Breast epithelium (tissue), 4 donors: Measurements from ENCODE around the gene RNF225. TPM values are rescaled to one million over a fixed set of nuclear protein-coding genes. Genes with fewer than 3 reads are reported as not detected.

ENCODE experiments used
- DNase-seq, 2 donors: peaks; one replicate each; pipeline ENCODE4 v3.0.0-alpha.2; 2019; ENCODE audit warnings: low spot score in 2 of 2
- H3K27ac ChIP-seq, 2 donors: fragments of 200-600 bp; sonication (generic) in 1 of 2; one replicate each; pipeline ENCODE4 v1.5.1; 2016 to 2019; ENCODE audit warnings: mild to moderate bottlenecking in 1 of 2
- H3K27me3 ChIP-seq, 2 donors: fragments of 200-600 bp; sonication (generic) in 1 of 2; one replicate each; pipeline versions ENCODE4 v1.5.1 to v1.6.0; 2017 to 2019; ENCODE audit warnings: control low read depth in 1 of 2, mild to moderate bottlenecking in 1 of 2
- H3K36me3 ChIP-seq: fragments of 200-600 bp; one replicate; pipeline ENCODE4 v1.5.1; 2019
- H3K4me1 ChIP-seq, 2 donors: fragments of 200-600 bp; sonication (generic); one replicate each; pipeline ENCODE4 v1.5.1; 2016 to 2019; ENCODE audit warnings: control low read depth in 1 of 2
- H3K4me3 ChIP-seq, 3 donors: fragments of 200-600 bp; sonication (generic); 1 replicate in 2 of 3; 2 replicates in 1 of 3; pipeline ENCODE4 v1.5.1; 2016 to 2019; ENCODE audit warnings: mild to moderate bottlenecking in 3 of 3, moderate library complexity in 2 of 3
- H3K9me3 ChIP-seq, 2 donors: fragments of 200-600 bp; sonication (generic) in 1 of 2; one replicate each; pipeline ENCODE4 v1.5.1; 2016 to 2019; ENCODE audit warnings: control low read depth in 1 of 2
- CTCF ChIP-seq, 3 donors: fragments of 450-650 bp; IDR thresholded peaks; one replicate each; pipeline ENCODE4 v1.5.1; 2016 to 2017; ENCODE audit warnings: antibody characterized with exemption in 3 of 3, mild to moderate bottlenecking in 3 of 3, moderate library complexity in 3 of 3
- POLR2A ChIP-seq: fragments of 450-650 bp; IDR thresholded peaks from one replicate; pipeline ENCODE4 v1.6.1; 2016; ENCODE audit warnings: antibody characterized with exemption, mild to moderate bottlenecking, moderate library complexity
- POLR2AphosphoS5 ChIP-seq, 3 donors: sonication (generic); formaldehyde crosslinking; IDR thresholded peaks; one replicate each; pipeline ENCODE4 v1.6.1; 2017; ENCODE audit warnings: antibody characterized with exemption in 3 of 3
- intact Hi-C: fragments of 100-400 bp; cut with DNase I; formaldehyde crosslinking; loops from one replicate; pipeline ENCODE4 v1.15.1; 2023; ENCODE audit warnings: low total_unique reads
- total RNA-seq, 3 donors: library from RNA; depleted of rRNA; stranded (reverse); fragments of >200 nt; gene quantifications; one replicate each; pipeline ENCODE4 v1.1.0, GENCODE V29; 2016

The RNF225 gene
- total RNA-seq, 3 donors from 2014 or later: 2.9 TPM; not detected in 2

GRCh38 chr19:58350871-58351557 lies 44.4 kb upstream of the RNF225 start:
- intact Hi-C loops: no loop called here
- H3K27me3 ChIP-seq: no peaks in the 10 kb centered on the region
- H3K4me3 ChIP-seq: no peak overlapping the region
- DNase-seq: no peak
- TF ChIP-seq POLR2AphosphoS5 (IDR thresholded peaks at IDR 0.05) (no peak), CTCF (IDR thresholded peaks at IDR 0.05) (no peak), POLR2A (no peak)
- no peaks in the 10 kb centered on the region for H3K9me3 ChIP-seq
- no peaks in the 10 kb centered on the region for H3K36me3 ChIP-seq
- no peak overlapping the region for H3K27ac ChIP-seq
- no peaks in the 10 kb centered on the region for H3K4me1 ChIP-seq

GRCh38 chr19:58351558-58351878 lies 43.9 kb upstream of the RNF225 start:
- Histone ChIP-seq H3K4me1 (no peaks in the 10 kb centered on the region), H3K36me3 (no peaks in the 10 kb centered on the region), H3K4me3 (no peak overlapping the region), H3K27ac (no peak overlapping the region), H3K27me3 (no peaks in the 10 kb centered on the region), H3K9me3 (no peaks in the 10 kb centered on the region)
- intact Hi-C loops: no loop called here
- DNase-seq: no peak
- TF ChIP-seq POLR2A: no peak
- no peak for TF ChIP-seq CTCF (IDR thresholded peaks at IDR 0.05)
- TF ChIP-seq POLR2AphosphoS5 (IDR thresholded peaks at IDR 0.05): no peak

GRCh38 chr19:58351990-58352755 lies 43.3 kb upstream of the RNF225 start:
- Histone ChIP-seq H3K9me3 (no peaks in the 10 kb centered on the region), H3K27ac (no peak overlapping the region), H3K4me3 (no peak overlapping the region), H3K27me3 (no peaks in the 10 kb centered on the region), H3K4me1 (no peaks in the 10 kb centered on the region), H3K36me3 (no peaks in the 10 kb centered on the region)
- TF ChIP-seq POLR2AphosphoS5 (IDR thresholded peaks at IDR 0.05): no peak
- no peak for DNase-seq
- intact Hi-C loops: no loop called here

- Histone ChIP-seq H3K9me3 (no peaks in the 10 kb centered on the region), H3K36me3 (no peaks in the 10 kb centered on the region), H3K4me3 (no peak within 1 kb of the TSS), H3K27ac (no peak within 1 kb of the TSS), H3K4me1 (no peaks in the 10 kb centered on the region), H3K27me3 (no peaks in the 10 kb centered on the region)
- intact Hi-C loops: no loop called here
- DNase-seq: no peak
- no peak for TF ChIP-seq POLR2AphosphoS5 (IDR thresholded peaks at IDR 0.05)
- no peak for TF ChIP-seq POLR2A
- TF ChIP-seq CTCF (IDR thresholded peaks at IDR 0.05): no peak
These were observed 42.4 kb upstream of the RNF225 start, which contains the start of gene A1BG for GRCh38 chr19:58352760-58353671. Gene A1BG (minus strand): TSS chr19:58353492. CDS start chr19:58353437, 55 bp downstream.

GRCh38 chr19:58353717-58354477 lies 41.6 kb upstream of the RNF225 start:
- Histone ChIP-seq H3K27me3 (no peaks in the 10 kb centered on the region), H3K27ac (no peak overlapping the region), H3K4me3 (no peak overlapping the region), H3K36me3 (no peaks in the 10 kb centered on the region), H3K9me3 (no peaks in the 10 kb centered on the region), H3K4me1 (no peaks in the 10 kb centered on the region)
- no peak for DNase-seq
- intact Hi-C loops: no loop called here
- TF ChIP-seq POLR2A (no peak), CTCF (IDR thresholded peaks at IDR 0.05) (no peak), POLR2AphosphoS5 (IDR thresholded peaks at IDR 0.05) (no peak)
